NCI-H1105 (cell line): ENCODE results near the gene KIF1B.
A peak's percentile ranks its signal among the peaks of the same experiment; 100 is the strongest.
"Not testable (repeated sequence)": the region's sequence is repeated elsewhere in the genome, so short reads cannot be mapped to it uniquely, and the experiment has no call there.

Experiments used
- DNase-seq: peaks from one replicate; lab custom pipeline; 2025; lab: John Stamatoyannopoulos, UW

KIF1B gene

DNA sequence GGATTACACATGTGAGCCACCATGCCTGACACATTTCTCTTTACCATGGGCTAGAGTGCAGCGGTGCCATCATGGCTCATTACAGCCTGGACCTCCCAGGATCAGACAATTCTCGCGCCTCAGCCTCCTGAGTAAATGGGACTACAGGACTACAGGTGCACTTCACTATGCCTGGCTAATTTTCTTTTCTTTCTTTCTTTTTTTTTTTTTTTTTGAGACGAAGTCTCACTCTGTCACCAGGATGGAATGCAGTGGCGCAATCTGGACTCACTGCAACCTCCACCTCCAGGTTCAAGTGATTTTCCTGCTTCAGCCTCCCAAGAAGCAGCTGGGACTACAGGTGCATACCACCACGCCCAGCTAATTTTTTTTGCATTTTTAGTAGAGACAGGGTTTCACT is 14.8 kb upstream of the KIF1B start:
- no peak for DNase-seq

DNA sequence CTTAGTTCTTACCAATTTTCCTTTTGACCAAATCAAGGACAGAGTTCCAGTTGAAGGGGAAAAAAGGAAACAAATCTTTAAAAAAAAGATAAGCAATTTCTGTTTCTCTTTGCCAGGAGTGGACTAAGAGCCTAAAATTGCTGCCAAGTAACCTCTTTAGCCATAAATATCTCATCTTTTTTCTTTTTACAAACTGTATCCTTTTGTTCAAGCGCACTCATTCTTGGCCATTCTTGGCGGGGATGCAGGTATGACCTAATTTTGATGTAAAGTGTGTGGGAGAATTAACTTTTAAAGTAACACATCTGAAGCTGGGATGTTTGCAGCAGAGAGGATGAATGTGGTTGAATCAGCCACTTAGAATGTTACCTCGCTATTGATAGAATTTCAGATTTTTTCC is 13.4 kb upstream of the KIF1B start:
- no peak for DNase-seq

DNA sequence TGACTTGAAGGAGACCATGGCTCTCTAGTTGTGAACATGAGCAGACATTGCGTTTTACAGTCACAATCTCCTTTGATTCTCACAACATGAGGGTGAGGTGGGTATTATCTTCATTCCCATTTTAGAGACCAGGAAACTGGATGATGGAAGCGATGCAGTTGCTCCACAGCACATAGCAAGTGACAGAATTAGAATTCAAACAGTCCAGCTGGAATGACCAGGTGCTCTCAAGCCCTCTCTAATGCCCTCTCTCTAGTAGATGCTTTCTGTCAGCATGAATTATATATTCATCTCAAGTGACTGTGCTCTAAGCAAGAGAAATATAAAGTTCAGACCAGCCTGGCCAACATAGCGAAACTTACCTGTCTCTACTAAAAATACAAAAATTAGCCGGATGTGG is 9.8 kb upstream of the KIF1B start:
- no peak for DNase-seq

DNA sequence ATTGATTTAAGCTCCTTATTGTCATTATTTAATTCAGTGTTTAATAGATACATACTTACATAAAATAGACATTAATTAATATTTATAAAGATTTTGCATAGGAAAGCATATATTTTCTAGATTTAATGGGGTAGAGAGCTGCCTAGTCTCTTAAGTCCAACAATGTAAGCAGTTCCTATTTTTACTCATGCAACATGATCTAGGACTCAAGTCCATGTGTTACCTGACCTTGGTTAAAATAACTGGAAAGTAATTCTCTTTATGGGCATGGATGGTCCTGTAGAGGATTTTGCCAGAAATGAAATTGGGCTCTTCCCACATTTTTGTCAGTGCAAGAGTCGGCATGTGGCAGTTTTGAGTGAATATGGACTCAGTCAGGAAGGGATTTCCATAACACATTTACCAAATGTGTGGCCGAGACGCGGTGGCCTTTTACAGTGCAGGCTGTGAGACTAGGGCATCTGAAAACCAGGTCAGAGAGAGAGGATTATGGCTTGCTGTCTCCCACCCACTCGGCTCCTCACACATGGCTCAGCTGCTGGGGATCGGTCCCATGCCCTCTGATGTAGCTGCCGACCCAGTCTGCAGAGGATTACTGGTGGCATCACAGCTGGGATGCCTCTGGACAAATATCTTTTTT is 6.2 kb upstream of the KIF1B start:
- no peak for DNase-seq

GRCh38 chr1:10205206-10205605 is 5.2 kb upstream of the KIF1B start:
- not testable (repeated sequence) for DNase-seq

DNA sequence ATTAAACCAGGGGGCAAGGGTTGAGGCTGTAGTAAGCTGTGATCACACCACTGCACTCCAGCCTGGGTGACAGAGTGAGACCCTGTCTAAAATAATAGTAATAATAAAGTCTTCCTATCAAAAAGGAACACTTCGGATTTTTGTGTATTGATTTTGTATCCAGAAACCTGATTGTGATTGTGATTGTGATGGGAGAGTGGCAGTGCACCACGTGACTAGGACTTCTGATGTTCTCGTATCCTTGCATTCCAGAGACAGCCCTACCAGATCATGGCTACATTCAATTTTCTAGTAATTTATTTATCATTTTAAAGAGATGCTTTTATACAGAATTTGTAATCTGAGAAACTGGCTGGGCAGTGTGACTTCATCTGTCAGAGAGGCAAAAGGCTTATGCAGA is 2.6 kb upstream of the KIF1B start:
- DNase-seq: no peak

- DNase-seq: no peak
These were observed 1.8 kb upstream of the KIF1B start for GRCh38 chr1:10208537-10208936.

DNA sequence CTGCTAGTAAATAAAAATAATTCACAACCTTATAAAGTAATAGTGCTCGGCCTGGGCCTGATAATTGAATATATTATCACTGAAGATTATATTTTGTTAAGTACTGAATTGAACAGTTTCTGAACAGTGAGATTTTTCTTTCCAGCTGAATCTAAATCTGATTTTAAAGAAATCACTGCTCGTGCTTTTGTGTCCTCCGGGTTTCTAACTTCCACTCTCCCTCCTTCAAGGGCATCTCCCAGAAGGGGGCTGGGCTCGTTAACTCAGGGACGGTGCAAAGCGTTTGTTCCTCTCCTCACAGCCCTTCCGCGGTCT is 823 bp upstream of the KIF1B start:
- DNase-seq: no peak

GRCh38 chr1:10210841-10211804 is 753 bp downstream of the KIF1B start:
- DNase-seq: peak; percentile 57

DNA sequence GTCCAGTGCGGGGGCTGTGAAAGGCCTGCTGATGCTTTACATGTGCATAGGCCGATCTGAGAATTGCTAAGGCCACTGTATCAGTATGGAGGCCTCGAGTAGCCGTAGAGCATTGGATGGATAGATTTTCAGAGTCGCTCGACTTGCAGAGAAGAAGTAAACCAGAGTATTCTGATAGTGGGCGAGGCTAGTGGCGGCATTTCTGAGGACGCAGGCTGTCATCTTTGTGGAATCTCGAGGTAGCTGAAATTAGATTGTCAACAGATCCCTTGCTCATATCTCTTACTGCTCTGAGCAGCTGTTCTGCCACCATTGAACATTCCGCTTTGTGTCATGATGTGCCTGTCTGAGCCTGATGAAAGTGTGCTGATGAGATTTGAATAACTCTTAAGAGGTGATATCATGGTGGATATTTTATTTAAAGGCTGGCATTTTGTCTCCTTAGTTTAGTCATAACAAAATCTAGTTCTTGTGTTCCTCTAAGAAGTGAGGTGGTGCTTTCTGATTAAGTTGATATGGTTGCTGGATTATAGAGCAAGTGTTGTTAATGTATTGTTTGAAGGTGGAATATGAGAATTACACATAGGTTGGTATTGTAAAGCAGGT is 1.5 kb downstream of the KIF1B start:
- no peak for DNase-seq

GRCh38 chr1:10212476-10212875 is 2.1 kb downstream of the KIF1B start:
- DNase-seq: no peak

GRCh38 chr1:10213186-10213705 is 2.9 kb downstream of the KIF1B start:
- no peak for DNase-seq

DNA sequence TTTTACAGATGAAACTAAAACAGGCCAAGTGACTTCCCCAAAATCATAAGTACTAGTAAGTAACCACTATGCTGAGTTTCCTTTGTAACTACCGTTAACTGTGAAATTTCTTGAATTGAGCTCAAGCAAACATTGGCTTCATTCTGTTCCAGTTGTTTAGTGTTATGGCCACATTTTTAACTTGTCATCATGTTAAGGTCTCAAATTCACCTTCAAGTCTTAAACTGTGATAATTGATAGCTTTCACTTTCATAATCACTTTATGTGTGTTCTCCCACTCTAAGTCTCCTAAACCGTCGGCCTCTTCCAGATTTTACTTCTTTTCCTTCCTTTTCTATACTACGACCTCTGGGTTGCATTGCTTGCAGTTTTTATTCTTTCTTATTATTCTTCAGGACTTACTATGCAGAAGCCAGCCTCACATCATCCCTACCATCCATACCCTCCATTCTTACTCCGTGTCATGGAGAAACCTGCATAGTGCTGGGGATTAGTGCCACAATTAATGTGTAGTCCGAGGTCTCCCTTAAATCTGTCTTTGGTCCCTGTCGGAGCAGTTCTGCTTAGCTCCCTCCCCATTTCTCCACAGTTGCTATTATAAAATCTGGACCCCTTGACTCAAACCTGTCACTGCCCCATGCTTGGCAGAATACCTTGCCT is 5.8 kb downstream of the KIF1B start:
- DNase-seq: no peak

- DNase-seq: no peak
These were observed 7.5 kb downstream of the KIF1B start for GRCh38 chr1:10217748-10218441.

GRCh38 chr1:10220200-10220599 is 9.8 kb downstream of the KIF1B start:
- no peak for DNase-seq

- DNase-seq: not testable (repeated sequence)
These were observed 10.3 kb downstream of the KIF1B start for GRCh38 chr1:10220657-10221056.

- DNase-seq: no peak
These were observed 15.2 kb downstream of the KIF1B start for GRCh38 chr1:10225573-10225972.

DNA sequence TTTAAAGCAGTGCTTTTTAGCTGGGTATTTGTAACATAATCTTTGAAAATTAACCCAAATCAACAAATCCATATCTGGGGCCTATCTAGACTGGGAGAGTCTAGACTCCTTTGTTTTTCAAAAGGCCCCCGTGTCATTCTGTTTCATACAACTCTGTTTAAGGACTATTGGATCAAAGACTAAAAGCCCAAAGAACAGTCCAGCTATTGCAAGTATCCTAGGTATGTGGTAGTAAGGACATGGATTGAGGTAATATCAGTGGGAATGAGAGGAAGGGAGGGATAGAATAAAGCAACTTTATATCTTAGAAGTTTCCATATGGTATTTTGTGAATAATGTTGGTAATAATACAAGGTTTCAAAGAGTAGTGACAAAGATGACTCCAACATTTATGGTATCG is 18.2 kb downstream of the KIF1B start:
- DNase-seq: no peak

GRCh38 chr1:10229903-10230302 is 19.5 kb downstream of the KIF1B start:
- no peak for DNase-seq

DNA sequence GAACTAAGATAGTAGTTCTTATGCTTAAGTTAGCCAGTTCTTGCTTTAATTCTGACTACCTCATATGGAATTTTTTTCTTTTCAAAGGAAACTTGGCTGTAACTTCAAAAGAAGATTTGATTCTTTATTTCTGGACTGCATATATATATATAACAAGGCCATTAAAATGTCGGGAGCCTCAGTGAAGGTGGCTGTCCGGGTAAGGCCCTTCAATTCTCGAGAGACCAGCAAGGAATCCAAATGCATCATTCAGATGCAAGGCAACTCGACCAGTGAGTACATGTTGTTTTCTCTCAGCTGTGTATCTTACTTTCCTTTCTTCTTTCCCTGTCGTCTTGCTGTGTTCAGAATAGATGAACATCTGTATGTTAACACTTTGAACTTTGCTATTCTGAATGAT is 21.8 kb downstream of the KIF1B start:
- DNase-seq: no peak

- DNase-seq: no peak
These were observed 26.2 kb downstream of the KIF1B start for GRCh38 chr1:10236405-10237156.
